Neural progenitor cell (in vitro differentiated cells): Measurements from ENCODE around the gene PDIA3.

ENCODE experiments used
- EZH2phosphoT487 ChIP-seq: fragments of 200-600 bp; sonication (generic); IDR thresholded peaks from 2 replicates; pipeline ENCODE4 v1.6.1; 2017; ENCODE audit warnings: antibody characterized with exemption
- TF ChIP-seq, protein P1 (sequence below): fragments of 200-600 bp; sonication (generic); IDR thresholded peaks from 2 replicates; pipeline ENCODE4 v1.5.1; 2017; ENCODE audit warnings: antibody characterized with exemption, mild to moderate bottlenecking

DNA sequence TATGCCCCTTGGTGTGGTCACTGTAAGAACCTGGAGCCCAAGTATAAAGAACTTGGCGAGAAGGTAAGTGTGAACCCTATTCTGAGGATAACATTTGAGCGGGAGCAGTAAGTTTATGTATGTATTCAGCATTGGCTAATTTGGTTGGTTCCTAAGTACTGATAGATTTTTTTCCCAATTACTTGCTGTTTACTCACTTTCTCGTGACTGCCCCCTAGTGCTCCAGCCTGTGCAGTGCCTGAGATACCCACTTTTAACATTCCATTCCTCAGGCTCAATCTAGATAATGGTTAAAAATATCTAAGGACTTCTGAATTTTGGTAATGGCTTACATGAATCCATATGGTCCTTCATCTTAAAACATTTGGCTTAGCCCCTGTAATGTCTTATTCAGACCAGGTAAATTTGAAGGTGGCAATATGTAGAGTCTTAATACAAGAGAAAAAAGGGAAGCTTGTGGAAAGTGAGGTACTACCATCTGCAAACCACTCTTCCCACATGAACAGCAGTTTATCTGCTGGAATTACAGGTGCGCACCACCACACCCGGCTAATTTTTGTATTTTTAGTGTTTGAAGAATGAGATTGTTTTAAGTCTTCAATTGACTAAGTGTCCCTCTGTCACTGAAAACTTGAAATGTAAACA is 23.5 kb downstream of the PDIA3 start:
- TF ChIP-seq, protein P1, sequence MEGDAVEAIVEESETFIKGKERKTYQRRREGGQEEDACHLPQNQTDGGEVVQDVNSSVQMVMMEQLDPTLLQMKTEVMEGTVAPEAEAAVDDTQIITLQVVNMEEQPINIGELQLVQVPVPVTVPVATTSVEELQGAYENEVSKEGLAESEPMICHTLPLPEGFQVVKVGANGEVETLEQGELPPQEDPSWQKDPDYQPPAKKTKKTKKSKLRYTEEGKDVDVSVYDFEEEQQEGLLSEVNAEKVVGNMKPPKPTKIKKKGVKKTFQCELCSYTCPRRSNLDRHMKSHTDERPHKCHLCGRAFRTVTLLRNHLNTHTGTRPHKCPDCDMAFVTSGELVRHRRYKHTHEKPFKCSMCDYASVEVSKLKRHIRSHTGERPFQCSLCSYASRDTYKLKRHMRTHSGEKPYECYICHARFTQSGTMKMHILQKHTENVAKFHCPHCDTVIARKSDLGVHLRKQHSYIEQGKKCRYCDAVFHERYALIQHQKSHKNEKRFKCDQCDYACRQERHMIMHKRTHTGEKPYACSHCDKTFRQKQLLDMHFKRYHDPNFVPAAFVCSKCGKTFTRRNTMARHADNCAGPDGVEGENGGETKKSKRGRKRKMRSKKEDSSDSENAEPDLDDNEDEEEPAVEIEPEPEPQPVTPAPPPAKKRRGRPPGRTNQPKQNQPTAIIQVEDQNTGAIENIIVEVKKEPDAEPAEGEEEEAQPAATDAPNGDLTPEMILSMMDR, result peak; percentile 87
- TF ChIP-seq EZH2phosphoT487, result no peak
